SJCRH30 (cell line): Measurements from ENCODE around the gene NFATC1. TPM values are rescaled to one million over a fixed set of nuclear protein-coding genes. Genes with fewer than 3 reads are reported as not detected.
"Not testable (repeated sequence)": the region's sequence is repeated elsewhere in the genome, so short reads cannot be mapped to it uniquely, and the experiment has no call there.

Source experiments
- DNase-seq, 2 experiments: peaks; one replicate each; pipeline ENCODE4 v3.0.0-alpha.2; 2015 to 2020
- H3K27ac ChIP-seq: fragments of 250-450 bp; sonication (Bioruptor Pico); 2 replicates; pipeline ENCODE4 v1.5.1; 2020; ENCODE audit warnings: mild to moderate bottlenecking, moderate library complexity
- H3K27me3 ChIP-seq: fragments of 250-450 bp; sonication (Bioruptor Pico); 2 replicates; pipeline ENCODE4 v1.5.1; 2020; ENCODE audit warnings: mild to moderate bottlenecking, moderate library complexity
- H3K36me3 ChIP-seq: fragments of 250-450 bp; sonication (Bioruptor Pico); 2 replicates; pipeline ENCODE4 v1.5.1; 2020; ENCODE audit warnings: mild to moderate bottlenecking, moderate library complexity
- H3K4me1 ChIP-seq: fragments of 250-450 bp; sonication (Bioruptor Pico); 2 replicates; pipeline ENCODE4 v1.5.1; 2020; ENCODE audit warnings: mild to moderate bottlenecking, moderate library complexity
- H3K4me3 ChIP-seq: fragments of 250-450 bp; sonication (Bioruptor Pico); 2 replicates; pipeline ENCODE4 v1.5.1; 2020; ENCODE audit warnings: mild to moderate bottlenecking, moderate library complexity
- H3K9me3 ChIP-seq: fragments of 250-450 bp; sonication (Bioruptor Pico); replicated peaks from 2 replicates; pipeline ENCODE4 v1.5.1; 2020; ENCODE audit warnings: mild to moderate bottlenecking, moderate library complexity
- total RNA-seq: library from RNA; depleted of rRNA; stranded (reverse); fragments of >200 nt; shearing (Covaris generic); gene quantifications from 2 replicates; pipeline ENCODE4 v1.2.3, GENCODE V29; 2014

NFATC1 gene
- total RNA-seq, 1 experiment from 2014 or later = 5.7 TPM

GRCh38 chr18:79368681-79369080 is 27.0 kb upstream of the NFATC1 start:
- Histone ChIP-seq H3K27me3 (no peaks in the 10 kb centered on the region), H3K4me3 (no peak overlapping the region), H3K4me1 (peaks cover 2% of the 10 kb centered on the region), H3K27ac (no peak overlapping the region), H3K9me3 (no peaks in the 10 kb centered on the region), H3K36me3 (no peaks in the 10 kb centered on the region)
- no peak for DNase-seq

GRCh38 chr18:79371561-79372121 is 24.1 kb upstream of the NFATC1 start:
- Histone ChIP-seq H3K36me3 (no peaks in the 10 kb centered on the region), H3K27ac (no peak overlapping the region), H3K27me3 (no peaks in the 10 kb centered on the region), H3K4me3 (no peak overlapping the region), H3K4me1 (peaks cover 2% of the 10 kb centered on the region), H3K9me3 (no peaks in the 10 kb centered on the region)
- no peak for DNase-seq

- H3K27ac ChIP-seq = no peak overlapping the region
- no peaks in the 10 kb centered on the region for H3K27me3 ChIP-seq
- H3K36me3 ChIP-seq = no peaks in the 10 kb centered on the region
- no peaks in the 10 kb centered on the region for H3K9me3 ChIP-seq
- H3K4me1 ChIP-seq = peaks cover 2% of the 10 kb centered on the region
- no peak overlapping the region for H3K4me3 ChIP-seq
- DNase-seq = no peak
Measured at GRCh38 chr18:79372461-79372860, 23.3 kb upstream of the NFATC1 start.

GRCh38 chr18:79372991-79373390 is 22.7 kb upstream of the NFATC1 start:
- DNase-seq = no peak
- Histone ChIP-seq H3K4me1 (peaks cover under 1% of the 10 kb centered on the region), H3K4me3 (no peak overlapping the region), H3K27me3 (no peaks in the 10 kb centered on the region), H3K27ac (no peak overlapping the region), H3K9me3 (no peaks in the 10 kb centered on the region), H3K36me3 (no peaks in the 10 kb centered on the region)

- DNase-seq = no peak
- no peaks in the 10 kb centered on the region for H3K4me1 ChIP-seq
- H3K27me3 ChIP-seq = no peaks in the 10 kb centered on the region
- no peak overlapping the region for H3K27ac ChIP-seq
- no peaks in the 10 kb centered on the region for H3K36me3 ChIP-seq
- no peak overlapping the region for H3K4me3 ChIP-seq
- no peaks in the 10 kb centered on the region for H3K9me3 ChIP-seq
Measured at GRCh38 chr18:79373736-79374135, 22.0 kb upstream of the NFATC1 start.

- no peak overlapping the region for H3K27ac ChIP-seq
- H3K4me1 ChIP-seq = no peaks in the 10 kb centered on the region
- no peaks in the 10 kb centered on the region for H3K27me3 ChIP-seq
- no peaks in the 10 kb centered on the region for H3K9me3 ChIP-seq
- DNase-seq = no peak
- H3K36me3 ChIP-seq = no peaks in the 10 kb centered on the region
- H3K4me3 ChIP-seq = no peak overlapping the region
Measured at GRCh38 chr18:79374408-79375171, 21.1 kb upstream of the NFATC1 start.

- Histone ChIP-seq H3K4me3 (no peak overlapping the region), H3K36me3 (no peaks in the 10 kb centered on the region), H3K9me3 (no peaks in the 10 kb centered on the region), H3K27me3 (no peaks in the 10 kb centered on the region), H3K27ac (no peak overlapping the region), H3K4me1 (no peaks in the 10 kb centered on the region)
- no peak for DNase-seq
Measured at GRCh38 chr18:79375441-79376154, 20.1 kb upstream of the NFATC1 start.

- H3K4me1 ChIP-seq, H3K9me3 ChIP-seq, H3K27me3 ChIP-seq, H3K36me3 ChIP-seq, DNase-seq, H3K4me3 ChIP-seq, H3K27ac ChIP-seq: not testable (repeated sequence)
Measured at GRCh38 chr18:79376661-79377060, 19.1 kb upstream of the NFATC1 start.

GRCh38 chr18:79377187-79377891 is 18.4 kb upstream of the NFATC1 start:
- no peaks in the 10 kb centered on the region for H3K9me3 ChIP-seq
- no peaks in the 10 kb centered on the region for H3K4me1 ChIP-seq
- DNase-seq = no peak
- H3K27ac ChIP-seq = no peak overlapping the region
- H3K4me3 ChIP-seq = no peak overlapping the region
- H3K36me3 ChIP-seq = no peaks in the 10 kb centered on the region
- H3K27me3 ChIP-seq = no peaks in the 10 kb centered on the region

- no peak overlapping the region for H3K4me3 ChIP-seq
- no peaks in the 10 kb centered on the region for H3K27me3 ChIP-seq
- DNase-seq = no peak
- H3K9me3 ChIP-seq = no peaks in the 10 kb centered on the region
- no peaks in the 10 kb centered on the region for H3K4me1 ChIP-seq
- H3K36me3 ChIP-seq = no peaks in the 10 kb centered on the region
- H3K27ac ChIP-seq = no peak overlapping the region
Measured at GRCh38 chr18:79378536-79379250, 17.0 kb upstream of the NFATC1 start.

- no peaks in the 10 kb centered on the region for H3K36me3 ChIP-seq
- H3K27me3 ChIP-seq = no peaks in the 10 kb centered on the region
- no peak overlapping the region for H3K27ac ChIP-seq
Measured at GRCh38 chr18:79379251-79379905, 16.4 kb upstream of the NFATC1 start.

GRCh38 chr18:79379931-79380815 is 15.6 kb upstream of the NFATC1 start:
- no peaks in the 10 kb centered on the region for H3K36me3 ChIP-seq
- no peak overlapping the region for H3K4me3 ChIP-seq
- no peak overlapping the region for H3K27ac ChIP-seq
- H3K4me1 ChIP-seq = no peaks in the 10 kb centered on the region
- DNase-seq = no peak
- no peaks in the 10 kb centered on the region for H3K9me3 ChIP-seq
- no peaks in the 10 kb centered on the region for H3K27me3 ChIP-seq

More at GRCh38 chr18:79379251-79379905, 16.4 kb upstream of the NFATC1 start:
- H3K4me3 ChIP-seq = no peak overlapping the region
- H3K9me3 ChIP-seq = no peaks in the 10 kb centered on the region
- DNase-seq = no peak
- no peaks in the 10 kb centered on the region for H3K4me1 ChIP-seq
